Omental fat pad (tissue), 4 donors: ENCODE data around the gene KNG1. TPM values are rescaled to one million over a fixed set of nuclear protein-coding genes. Genes with fewer than 3 reads are reported as not detected.
A peak's percentile ranks its signal among the peaks of the same experiment; 100 is the strongest.

ENCODE experiments used
- ATAC-seq: fragments of 150-250 bp; one replicate; pipeline ENCODE4 v1.9.1; 2016; ENCODE audit warnings: mild to moderate bottlenecking, moderate library complexity; ENCODE audit not compliant: low FRiP score
- DNase-seq: peaks from one replicate; pipeline ENCODE4 v3.0.0-alpha.2; 2019; ENCODE audit warnings: low spot score
- total RNA-seq, 4 donors: library from RNA; depleted of rRNA; stranded (reverse); fragments of >200 nt; gene quantifications; one replicate each; pipeline ENCODE4 v1.1.0, GENCODE V29; 2016
- TF ChIP-seq, protein P1 (sequence below), 3 donors: fragments of 450-650 bp; IDR thresholded peaks; one replicate each; pipeline ENCODE4 v1.5.1; 2016 to 2017; ENCODE audit warnings: antibody characterized with exemption in 3 of 3, mild to moderate bottlenecking in 3 of 3, moderate library complexity in 2 of 3

KNG1 gene
- total RNA-seq, 4 donors from 2014 or later, result 0.09 TPM; not detected in 3

DNA sequence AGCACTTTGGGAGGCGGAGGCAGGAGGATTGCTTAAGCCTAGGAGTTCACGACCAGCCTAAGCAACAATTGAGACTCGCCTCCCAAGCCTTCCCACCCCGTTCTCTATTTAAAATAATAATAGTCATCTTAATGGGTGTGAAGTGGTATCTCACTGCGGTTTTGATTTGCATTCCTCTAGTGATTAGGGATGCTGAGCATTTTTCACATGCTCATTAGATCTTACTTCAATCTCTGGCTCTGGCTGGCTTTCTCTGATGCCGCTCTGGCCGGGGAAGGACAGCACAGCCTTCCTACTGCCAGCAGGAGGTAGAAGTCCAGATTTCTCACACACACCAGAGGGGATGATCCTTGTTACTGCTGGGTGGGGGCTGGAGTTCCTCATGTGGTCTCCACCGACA is 58.8 kb downstream of the KNG1 start:
- DNase-seq (no peak), ATAC-seq (no peak)
- TF ChIP-seq, protein P1, sequence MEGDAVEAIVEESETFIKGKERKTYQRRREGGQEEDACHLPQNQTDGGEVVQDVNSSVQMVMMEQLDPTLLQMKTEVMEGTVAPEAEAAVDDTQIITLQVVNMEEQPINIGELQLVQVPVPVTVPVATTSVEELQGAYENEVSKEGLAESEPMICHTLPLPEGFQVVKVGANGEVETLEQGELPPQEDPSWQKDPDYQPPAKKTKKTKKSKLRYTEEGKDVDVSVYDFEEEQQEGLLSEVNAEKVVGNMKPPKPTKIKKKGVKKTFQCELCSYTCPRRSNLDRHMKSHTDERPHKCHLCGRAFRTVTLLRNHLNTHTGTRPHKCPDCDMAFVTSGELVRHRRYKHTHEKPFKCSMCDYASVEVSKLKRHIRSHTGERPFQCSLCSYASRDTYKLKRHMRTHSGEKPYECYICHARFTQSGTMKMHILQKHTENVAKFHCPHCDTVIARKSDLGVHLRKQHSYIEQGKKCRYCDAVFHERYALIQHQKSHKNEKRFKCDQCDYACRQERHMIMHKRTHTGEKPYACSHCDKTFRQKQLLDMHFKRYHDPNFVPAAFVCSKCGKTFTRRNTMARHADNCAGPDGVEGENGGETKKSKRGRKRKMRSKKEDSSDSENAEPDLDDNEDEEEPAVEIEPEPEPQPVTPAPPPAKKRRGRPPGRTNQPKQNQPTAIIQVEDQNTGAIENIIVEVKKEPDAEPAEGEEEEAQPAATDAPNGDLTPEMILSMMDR (IDR thresholded peaks at IDR 0.05), result no peak

DNA sequence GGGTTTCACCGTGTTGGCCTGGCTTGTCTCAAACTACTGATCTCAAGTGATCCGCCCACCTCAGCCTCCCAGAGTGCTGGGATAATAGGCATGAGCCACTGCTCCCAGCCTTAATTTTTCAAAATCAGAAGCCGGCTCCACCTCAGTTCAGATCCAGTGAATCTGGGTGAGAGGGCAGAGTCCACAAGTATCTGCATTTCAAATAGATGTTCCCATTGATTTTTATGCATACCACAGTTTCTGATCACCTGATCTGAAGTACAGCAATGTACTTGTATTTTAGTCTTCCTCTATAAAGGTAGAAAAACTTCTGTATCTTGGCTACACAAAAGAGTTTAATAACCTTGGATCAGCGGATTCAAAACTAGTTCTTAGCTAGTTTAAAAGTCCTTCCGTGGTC is 62.0 kb downstream of the KNG1 start:
- no peak for DNase-seq
- TF ChIP-seq, protein P1 (IDR thresholded peaks at IDR 0.05), result no peak
- ATAC-seq, result no peak

DNA sequence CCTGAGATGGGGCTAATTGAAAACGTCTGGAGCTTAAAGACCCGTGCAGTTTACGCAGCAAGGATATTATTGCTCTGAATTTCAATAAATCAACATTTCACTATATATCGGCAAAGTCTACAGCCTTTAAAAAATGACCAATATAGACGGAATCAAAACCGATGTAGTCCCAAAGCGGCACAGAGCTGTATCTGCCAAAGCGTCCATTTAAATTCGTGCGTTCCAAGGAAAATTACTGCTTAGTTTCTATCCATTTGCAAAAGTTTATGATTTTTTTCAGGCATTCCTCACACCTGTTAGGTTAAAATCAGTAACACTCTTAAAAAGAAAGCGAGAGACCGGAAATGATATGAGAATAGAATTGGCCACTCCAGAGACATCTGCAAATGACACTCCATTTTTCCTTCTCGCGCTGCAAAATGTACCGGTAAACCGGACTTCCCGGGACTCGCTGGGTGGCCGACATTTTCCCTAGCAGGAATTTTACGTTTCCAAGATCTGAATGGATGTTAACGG is 65.4 kb downstream of the KNG1 start:
- ATAC-seq, result peak; percentile 11
- TF ChIP-seq, protein P1 (IDR thresholded peaks at IDR 0.05), result no peak

DNA sequence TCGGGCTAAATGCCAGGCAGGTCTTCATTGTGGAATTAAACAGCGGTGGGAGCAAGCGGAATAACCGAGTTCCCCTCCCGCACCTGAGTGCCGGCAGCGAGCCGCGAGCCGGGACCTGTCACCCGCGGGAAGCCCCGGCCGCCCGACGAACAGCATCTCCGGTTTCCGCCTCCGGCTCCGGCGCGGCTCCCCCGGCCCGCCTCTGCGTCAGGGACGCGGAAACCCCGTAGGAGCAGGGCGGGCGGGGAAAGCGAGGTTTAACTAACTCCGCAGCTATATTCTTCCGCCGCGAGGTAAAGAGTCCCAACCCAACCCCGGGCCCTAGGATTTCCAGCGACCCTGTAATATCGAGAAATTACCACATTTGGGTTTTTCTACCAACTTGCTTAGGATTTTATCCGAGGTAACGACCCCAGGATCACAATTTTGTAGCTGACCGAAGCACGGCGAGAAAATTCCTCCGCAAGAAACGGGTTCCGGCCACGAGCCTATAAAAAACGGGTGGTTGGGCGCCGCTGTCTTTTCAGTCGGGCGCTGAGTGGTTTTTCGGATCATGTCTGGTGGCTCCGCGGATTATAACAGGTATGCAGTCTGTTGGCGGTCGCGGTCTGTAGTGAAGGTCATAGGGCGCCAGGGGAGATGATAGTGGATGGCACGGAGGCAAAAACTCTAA is 66.0 kb downstream of the KNG1 start, which contains the start of gene EIF4A2:
Gene EIF4A2, plus strand, starts transcription at position 520 of the 673 bp plus-strand sequence. Its CDS starts 34 bp downstream, at position 554.
- TF ChIP-seq, protein P1 (IDR thresholded peaks at IDR 0.05), result no peak
- ATAC-seq, result peak; percentile 90
- DNase-seq, result peak; percentile 65

More for the DNA sequence above, 65.4 kb downstream of the KNG1 start:
- peak; percentile 26 for DNase-seq

DNA sequence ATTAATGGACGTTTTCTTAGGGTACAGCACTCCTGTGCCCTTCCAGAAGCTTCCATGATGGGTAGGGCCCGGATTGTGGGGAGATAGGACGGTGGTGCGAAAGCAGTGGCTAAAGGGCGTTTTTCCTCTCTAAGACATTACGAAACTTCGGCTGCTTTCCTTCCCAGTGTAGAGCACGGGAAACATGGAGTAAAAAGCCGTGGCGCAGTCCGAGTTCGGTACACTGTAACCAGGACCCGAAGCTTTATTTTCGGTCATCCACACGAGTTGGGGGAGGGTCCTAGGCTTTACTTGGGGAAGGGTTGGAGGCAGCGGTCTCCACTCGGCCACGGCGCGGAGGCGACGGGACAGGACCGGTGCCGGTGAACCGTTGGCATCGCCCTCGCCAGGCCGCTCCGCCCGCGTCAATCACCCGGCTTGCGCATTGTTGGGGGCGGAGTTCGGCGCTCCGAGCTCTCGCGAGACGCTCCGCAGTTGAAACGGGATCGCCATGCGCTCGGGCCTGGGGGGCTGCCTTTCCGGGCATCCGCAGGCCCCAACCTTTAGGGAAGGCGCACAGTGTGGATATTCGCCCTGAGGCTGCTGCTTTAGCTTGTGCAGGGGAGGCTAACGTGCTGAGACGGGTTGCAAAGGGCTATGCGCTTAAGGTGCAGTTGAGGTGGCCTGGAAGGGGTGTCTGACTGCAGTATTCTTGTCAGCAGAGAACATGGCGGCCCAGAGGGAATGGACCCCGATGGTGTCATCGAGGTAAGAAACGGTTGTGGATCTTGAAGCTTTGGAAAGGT is 66.8 kb downstream of the KNG1 start:
- TF ChIP-seq, protein P1 (IDR thresholded peaks at IDR 0.05), result no peak
- ATAC-seq (peak; percentile 66), DNase-seq (peak; percentile 49)

DNA sequence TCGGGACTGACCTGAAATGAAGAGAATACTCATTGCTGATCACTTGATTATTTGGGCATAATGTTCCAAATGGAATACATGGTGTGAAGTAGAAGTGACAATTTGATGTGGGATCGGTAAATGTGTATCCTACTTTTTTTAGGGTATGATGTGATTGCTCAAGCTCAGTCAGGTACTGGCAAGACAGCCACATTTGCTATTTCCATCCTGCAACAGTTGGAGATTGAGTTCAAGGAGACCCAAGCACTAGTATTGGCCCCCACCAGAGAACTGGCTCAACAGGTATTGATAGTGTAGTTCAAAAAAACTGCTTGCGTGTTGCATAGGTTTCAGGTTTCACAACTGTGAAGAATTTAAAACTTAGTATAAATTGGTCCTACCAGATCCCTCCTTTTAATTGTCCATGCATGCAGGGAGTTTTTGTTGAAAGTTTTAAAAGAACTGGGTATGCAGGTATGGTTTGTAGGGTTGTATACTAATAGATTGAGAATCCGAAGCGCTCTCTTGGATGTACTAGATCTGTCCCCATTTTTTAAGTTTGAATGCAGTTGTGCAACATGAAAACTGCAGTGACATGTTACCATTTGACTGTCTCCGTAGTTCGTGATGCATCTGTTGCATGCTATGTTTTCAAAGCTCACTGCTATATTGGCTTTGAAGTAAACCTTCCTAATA is 67.8 kb downstream of the KNG1 start:
- no peak for ATAC-seq
- TF ChIP-seq, protein P1 (IDR thresholded peaks at IDR 0.05), result no peak
- DNase-seq, result no peak
